HG02840 (cell line): Measurements from ENCODE around the gene IFT43.

Source experiments
- ATAC-seq: cut with Tn5 transposase; IDR thresholded peaks from one replicate; pipeline ENCODE4 v1.9.1; 2021; ENCODE audit warnings: mild to moderate bottlenecking, moderate library complexity, moderate number of reproducible peaks; ENCODE audit not compliant: unreplicated experiment, low FRiP score

Gene IFT43

DNA sequence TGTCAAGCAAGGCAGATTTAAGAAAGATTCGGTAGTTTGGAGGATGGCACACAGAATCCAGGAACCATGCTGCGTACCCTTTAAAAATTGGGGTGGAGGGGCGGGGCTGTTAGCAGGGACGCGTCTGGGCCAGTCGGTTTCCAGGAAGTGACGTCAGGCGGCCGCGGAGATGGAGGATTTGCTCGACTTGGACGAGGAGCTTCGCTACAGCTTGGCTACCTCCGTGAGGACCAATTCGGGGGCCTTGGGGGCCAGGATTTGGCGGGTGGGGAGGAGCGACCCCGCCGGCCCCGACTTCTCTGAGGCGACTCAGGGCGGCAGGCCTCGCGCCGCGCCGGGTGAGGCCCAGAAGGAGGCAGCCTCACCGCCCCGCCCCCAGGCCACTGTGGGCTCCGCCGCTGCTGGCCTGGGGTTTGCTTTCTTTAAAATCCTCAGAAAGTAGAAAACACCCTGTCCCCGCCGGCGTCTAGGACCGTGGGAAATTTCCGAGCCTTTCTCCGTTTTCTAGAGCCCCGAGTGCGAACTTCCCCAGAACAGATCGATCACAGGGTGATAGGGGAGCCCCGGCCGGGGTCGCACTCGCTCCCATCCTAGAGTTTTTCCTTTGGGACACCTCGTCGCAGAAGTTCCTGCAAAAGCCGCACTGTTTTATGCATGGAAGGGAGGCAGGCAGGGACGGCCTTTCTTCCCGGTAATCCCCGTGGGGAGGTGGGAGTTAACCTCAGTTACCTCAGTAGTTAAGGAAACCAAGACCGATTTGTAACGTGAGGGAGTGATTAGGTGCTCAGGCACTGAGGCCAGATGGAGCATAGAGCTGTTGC is at the start of gene IFT43:
IFT43 (plus strand) TSS at position 146 of the 821 bp plus-strand sequence; CDS start at position 170, 24 bp downstream.
- ATAC-seq = peak; percentile 65

DNA sequence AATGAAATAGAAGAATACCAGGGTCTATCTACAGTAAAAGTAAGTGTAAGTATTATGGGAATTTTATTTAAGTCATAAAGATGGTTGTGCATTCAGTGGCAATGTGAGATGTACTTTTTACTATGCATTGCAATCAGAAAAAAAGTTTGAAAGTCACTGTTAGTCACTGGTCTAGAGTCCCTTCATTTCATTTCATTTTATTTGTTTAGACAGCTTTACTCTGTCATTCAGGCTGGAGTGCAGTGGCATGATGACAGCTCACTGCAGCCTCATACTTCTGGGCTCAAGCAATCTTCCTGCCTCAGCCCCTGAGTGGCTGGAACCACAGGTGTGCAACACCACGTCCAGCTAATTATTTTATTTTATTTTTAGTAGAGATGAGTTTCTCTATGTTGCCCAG is 46.4 kb upstream of the IFT43 start:
- no peak for ATAC-seq

DNA sequence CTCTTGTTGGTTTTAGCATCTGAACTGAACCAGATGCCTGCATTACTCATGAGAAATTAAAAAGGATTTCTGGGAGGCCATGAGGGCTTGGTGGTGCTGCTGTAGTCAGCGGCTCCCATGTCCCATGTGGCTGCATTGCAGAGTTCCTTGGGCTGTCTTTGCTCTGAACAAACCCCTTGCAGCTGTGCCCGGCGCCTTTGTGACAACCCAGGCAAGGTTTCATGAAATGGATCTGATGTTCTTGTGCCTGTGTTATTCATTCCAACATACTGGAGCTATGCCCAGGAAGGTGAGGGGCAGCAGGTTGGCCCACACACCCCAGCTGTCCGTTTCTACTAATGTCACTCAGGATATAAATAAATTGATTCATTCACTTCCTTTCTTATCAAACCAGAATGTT is 44.5 kb upstream of the IFT43 start:
- no peak for ATAC-seq

DNA sequence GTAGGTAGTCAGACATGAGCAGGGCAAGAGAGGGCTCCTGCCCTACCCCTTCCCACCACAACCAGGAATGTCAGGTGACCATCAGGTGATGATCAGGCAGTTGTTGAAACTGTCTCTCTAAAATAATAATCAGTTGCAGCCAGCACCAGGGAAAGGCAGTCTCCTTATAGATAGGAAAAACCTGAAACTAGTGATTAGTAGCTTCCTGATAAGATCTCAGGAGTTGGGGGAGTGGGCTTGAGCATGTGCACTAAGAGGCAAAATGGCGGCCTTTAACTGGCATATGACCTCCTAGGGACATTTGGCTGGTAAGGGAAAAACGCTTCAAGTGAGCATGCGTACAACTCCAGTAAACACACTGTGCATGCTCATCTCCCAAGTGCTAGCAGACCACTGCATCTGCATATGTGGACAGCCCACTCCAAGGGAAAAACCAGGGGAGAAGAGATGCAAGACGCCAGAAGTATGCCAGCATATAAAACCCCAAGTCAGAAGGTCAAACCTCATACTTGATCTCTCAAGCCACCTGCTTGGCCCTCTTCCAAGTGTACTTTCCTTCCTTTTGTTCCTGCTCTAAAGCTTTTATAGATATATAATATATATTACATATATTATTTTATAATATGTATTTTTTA is 40.8 kb upstream of the IFT43 start:
- no peak for ATAC-seq

DNA sequence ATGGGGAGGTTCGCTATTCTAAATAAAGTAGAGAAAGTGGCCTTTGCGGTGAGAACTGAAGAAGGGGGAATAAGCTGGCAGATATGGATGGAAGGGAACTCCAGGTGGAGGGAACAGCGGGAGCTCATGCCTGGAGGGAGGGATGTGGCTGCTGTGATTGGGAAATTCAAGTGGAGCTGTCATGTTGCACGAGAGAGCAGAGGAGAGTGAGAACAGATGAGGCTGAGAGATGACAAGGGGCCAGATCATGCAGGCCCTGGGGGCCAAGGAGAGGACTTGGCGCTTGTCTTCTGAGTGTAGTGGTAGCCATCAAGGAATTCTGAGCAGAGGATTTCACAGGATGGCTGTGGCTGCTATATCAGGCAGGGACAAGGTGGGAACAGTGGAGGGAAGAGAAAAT is 38.8 kb upstream of the IFT43 start:
- no peak for ATAC-seq

DNA sequence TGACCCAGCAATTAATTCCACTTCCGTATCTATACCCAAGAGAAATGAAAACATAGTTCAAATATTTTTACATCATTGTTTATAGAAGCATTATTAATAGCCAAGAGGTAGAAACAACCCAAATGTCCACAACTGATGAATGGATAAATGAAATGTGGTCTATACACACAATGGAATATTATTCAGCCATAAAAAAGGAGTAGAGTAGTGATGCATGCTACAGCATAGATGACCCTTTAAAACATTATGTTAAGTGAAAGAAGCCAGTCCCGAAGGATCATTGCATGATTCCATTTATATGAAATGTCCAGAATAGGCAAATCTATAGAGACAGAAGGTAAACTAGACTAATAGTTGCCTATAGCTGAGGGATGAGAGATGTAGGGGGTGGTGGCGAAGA is 33.1 kb upstream of the IFT43 start:
- no peak for ATAC-seq

DNA sequence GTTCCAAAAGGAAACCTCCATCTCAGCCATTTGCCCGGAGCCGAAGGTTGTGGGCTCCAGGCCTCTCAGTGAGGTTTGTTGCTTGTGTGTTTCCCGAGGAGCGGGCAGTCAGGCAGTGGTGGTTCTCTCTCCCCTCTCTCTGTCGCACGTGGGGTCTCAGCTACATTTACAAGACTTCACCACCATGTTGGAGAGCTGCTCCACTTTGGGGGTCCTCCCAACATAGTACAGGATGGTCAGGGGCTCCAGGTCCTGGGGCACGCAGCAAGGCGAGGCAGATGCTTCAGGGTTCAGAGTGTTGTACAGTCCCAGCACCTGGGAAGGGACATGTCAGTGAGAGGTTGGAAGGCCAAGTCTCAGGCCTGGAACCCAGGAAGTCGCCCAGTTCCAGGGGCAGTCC is 26.5 kb upstream of the IFT43 start:
- ATAC-seq = no peak

DNA sequence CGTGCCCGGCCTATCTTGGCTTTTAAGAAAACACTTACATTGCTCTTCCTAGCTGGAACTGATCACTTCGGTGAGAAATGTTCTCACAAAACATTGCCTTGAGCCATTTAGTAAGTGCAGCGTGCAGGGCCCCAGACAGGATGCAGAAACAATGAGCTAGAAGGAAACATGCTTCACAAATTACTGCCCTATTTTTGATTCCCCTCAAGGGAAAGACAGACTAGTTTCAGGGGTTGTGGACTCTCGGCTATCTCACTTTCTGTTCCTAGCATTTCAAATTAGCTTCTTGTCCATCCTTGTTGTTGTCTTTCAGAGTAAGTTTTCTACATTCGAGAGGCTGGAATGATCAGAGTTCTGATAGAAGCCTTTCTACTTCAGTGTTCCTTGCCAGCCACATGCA is 25.3 kb upstream of the IFT43 start:
- no peak for ATAC-seq

DNA sequence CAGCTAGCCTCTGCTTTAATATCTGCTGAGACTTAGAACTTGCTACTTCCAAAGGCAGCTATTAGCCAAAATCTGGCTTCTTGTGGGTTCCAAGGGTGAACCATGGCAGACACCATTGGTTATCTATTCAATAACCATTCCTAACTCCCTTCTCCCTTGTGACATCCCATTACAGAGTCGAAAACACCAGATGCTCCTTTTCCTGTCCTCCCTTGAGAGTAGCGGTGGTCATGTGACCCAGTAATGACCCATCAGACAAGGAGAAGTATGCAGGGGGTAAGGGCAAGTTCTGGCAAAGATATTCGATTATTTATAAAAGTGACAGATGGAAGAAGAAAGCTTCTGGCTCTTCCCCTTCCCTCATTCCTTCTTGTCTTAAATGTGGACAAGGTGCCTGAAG is 23.9 kb upstream of the IFT43 start:
- ATAC-seq = no peak

DNA sequence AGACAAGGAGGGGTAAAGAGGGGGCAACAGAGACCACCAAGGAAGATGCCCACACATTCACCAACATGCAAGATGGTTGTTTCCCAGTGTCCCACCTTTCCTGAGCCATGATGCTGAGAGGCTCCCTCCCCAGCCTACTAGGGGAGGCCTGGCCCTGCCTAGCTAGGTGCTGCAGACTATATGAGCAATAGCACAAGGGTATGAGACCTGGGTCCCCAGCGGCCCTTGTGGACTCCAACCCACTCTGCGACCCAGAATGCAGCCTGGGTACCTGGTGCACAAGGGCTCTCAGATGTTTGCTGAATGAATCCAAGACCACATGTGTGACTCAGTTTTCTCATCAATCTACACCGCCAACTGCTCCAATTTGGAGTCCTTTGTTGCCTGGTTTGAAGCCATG is 17.7 kb upstream of the IFT43 start:
- ATAC-seq = no peak

DNA sequence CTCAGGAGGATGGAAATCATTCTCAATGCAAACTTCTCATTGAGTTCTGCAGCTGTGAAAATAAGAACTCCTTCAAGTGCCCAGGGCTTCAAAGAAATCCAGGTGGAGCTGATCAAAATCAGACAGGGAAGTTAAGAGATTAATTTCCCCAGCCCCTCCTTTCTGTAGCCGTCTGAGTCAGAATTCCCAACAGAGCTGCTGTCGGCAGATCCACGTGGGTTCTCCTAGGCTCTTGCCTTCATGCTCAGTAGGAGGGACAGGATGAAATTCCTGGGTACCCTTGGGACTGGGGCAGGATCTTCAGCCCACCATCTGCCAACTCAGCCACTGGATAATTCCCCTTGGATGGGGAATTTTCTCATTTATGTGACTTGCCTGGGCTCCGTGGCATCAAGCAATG is 17.1 kb upstream of the IFT43 start:
- no peak for ATAC-seq

DNA sequence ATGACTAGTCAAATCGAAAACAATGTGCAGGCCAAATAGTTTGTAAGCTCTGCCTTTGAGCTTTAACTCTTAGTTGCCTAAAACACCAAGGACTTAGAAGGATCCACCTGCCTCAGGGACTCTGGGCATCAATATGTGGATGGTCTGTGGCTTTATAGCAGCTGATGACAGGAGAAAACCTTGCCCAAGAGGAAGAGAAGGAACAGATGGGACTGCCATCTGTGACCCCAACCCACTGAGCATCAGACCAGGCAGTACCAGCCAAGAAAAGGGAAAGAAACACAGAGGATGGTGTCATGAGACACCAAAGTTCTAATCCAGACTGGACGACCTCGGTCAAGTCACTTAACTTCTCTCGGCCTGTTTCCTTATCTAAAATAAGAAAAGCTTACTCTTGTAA is 16.4 kb upstream of the IFT43 start:
- ATAC-seq = no peak

DNA sequence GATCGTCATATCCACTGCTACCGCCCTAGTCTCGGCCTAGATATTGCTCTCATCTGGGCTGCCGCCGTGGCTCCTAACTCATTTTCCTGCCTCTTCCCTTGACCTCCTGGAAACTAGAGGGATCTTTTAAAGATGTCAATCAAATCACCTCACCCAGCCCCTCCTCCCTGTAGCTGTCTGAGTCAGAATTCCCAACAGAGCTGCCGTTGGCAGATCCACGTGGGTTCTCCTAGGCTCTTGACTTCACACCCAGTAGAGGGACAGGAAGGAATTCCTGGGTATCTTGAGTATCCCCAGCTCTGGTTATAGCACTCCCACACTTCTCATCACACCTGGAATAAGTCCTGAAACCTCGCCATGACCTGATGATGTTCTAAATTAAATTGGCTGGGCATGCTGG is 15.7 kb upstream of the IFT43 start:
- ATAC-seq = no peak

DNA sequence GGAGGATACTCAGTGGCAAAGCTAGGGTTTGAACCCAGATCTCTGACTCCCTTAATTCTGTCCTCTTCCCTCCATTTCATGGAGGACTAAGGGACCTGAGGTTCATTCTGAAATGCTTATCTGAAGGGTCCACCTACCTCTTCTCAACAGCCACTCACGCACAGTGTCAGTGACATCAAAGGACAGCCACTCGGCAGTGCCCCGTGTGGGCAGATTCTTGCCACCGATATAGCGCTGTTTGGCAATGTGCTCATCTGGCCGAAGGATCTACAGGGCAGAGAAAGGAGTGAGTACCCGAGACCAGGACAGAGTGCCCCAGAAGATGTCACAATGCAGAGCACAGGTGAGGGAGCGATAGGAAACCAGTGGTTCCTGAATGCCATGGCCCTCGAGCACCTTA is 14.6 kb upstream of the IFT43 start:
- no peak for ATAC-seq

DNA sequence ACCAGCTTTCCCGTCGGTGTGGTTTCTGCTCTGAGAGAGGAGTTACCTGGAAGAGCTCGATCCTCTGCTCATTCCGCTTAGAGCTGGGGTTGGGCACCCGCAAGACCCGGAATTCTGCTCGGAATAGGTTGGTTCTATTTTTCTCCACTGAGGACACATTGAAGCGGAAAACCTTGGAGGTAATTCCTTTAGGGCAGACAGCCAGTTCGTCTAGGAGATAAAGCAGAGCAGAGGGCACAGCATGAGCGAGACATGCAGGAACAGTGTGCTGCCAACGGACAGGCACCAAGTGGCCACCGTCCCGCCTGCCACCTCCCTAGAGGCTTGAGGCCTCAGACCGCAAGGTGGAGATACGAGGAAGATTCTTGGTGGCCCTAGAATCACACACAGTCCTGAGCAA is 14.1 kb upstream of the IFT43 start:
- no peak for ATAC-seq

DNA sequence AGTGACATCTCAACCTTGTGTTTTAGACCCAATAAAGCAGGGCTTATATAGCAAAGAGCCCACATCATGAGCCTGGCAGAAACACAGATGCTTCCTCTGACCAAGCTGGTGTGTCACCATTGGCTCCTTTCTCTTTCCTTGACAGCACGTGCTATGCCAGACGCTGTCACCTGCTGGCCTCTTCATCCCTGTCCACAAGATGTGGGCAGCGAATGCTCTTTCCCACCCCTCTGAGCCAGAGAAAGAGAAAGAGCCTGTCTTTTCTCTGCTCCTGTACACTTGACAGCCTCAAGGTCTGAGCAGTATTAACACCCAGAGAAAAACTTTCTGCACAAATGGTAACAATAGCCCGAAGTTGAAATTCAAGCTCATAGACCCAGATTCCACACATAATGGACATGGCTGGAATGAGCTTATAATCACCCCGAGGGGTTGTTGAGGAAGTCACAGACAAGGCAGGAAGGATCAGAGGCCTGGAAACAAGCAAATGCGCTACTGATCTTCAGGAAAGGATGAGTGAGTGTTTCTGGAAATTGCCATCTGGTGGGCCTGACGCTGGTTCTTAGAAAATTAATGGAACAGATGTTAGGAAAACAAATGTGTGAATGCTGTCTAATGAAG is 12.7 kb upstream of the IFT43 start:
- ATAC-seq = no peak

DNA sequence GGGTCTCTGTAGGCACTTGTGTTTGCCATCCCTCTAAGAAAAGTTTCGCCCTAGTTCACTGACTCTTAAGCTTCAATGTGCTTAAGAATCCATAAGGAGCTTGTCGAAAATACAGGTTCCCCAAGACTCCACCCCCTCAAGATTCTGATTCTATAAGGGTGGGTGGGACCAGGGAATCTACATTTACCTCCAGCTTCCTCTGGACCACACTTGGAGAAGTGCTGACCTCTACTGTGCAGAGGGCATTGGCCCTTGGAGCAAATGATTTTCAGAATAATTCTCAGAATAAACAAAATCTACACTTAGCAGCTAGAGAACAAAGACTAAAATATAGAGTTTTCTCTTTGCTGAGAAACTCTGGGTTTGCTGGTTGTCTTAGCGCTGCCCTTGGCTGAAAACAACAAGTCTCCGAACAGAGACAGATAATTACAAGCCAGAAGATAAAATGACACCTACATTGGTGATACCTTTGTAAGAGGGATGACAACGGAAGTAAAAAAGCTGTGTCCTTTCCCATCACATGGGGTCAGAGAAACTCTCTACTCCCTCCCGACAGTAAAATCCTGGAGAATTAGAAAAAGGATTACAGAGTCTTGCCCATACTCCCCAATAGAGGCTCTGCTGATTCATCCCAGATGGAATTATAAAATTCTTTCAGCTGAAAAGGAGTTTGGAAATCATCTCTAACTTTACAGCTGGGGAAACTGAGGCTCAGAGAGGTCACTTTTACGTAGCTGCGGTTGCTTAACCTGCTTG is 8.6 kb upstream of the IFT43 start:
- no peak for ATAC-seq

DNA sequence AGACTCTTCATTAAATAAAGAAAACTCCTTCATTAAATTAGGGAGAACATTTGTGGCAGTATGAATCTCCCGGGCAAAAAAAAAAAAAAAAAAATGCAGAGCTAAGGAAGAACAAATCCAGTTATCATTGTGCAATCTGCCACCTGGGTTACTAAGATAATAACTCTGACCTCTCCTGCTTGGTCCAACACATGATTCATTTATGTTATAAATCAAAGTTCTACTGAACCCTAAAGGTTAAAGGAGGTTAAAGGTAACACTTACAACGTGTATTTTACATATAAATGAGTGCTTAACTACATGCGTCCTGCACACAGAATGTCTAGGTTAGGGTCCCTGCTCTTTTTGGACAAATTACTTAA is 8.0 kb upstream of the IFT43 start:
- ATAC-seq = no peak

DNA sequence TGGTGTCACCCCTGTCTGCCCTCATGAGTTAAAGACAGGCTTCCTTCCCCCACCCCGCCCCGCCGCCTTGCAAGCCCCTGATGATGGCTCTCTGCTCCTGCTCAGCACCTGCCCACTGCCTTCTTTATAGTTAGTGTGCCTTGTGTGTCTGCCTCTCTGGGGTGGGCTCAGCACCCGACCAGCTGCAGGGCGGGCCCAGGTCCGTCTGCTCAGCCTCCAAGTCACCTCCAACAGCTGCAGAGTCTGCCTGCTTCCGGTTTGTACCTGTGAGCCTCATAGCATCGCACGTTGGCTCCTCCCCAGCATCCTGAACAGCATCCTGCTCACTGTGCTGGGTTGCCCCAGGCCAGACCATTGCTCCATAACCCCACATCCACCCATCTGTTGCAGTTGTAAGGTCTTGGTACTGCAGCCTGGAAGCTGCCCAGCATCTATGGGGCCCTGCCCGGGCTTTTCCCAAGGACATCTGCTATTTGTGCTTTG is 7.3 kb upstream of the IFT43 start:
- ATAC-seq = no peak

DNA sequence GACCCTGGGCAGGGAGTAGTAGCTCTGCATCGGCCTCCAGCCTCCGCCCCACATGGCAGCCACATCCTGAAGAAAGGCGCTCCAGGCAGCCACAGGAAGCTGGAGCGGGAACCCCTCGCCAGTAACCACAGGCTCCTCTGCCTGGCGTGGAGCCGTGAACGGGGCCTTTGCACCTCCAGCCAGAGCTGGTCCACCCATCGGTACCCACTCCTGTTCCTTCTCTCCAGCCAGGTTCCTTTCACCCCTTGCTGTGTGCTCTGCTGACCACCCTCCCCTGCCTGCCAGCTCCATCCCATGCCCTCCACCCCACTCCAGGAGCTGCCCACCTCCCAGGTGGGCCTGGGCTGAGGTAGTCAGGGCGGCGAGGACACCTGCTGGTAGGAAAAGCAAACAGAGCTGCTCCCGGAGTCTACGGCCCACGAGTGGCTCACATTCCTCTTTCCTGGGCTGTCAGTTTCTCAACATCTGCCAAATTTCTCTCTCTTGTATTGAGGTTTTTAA is 6.4 kb upstream of the IFT43 start:
- no peak for ATAC-seq
